ENCODE data around the gene SAMD1.

Gene SAMD1

GRCh38 chr19:14127929-14128509, 37.5 kb upstream of the SAMD1 start:
- no peak for TF ChIP-seq CTCF (IDR thresholded peaks at IDR 0.05; ENCODE audit: extremely low read depth, missing control alignments)
- no peak for DNase-seq (ENCODE audit: low spot score)

GRCh38 chr19:14127176-14127575, 36.6 kb upstream of the SAMD1 start:
- no peak for TF ChIP-seq CTCF (IDR thresholded peaks at IDR 0.05; ENCODE audit: extremely low read depth, missing control alignments)
- no peak for DNase-seq (ENCODE audit: low spot score)

- no peak for TF ChIP-seq CTCF (IDR thresholded peaks at IDR 0.05; ENCODE audit: extremely low read depth, missing control alignments)
- no peak for DNase-seq (ENCODE audit: low spot score)
Measured at GRCh38 chr19:14122924-14123323, 32.4 kb upstream of the SAMD1 start.

- no peak for TF ChIP-seq CTCF (IDR thresholded peaks at IDR 0.05; ENCODE audit: extremely low read depth, missing control alignments)
- no peak for DNase-seq (ENCODE audit: low spot score)
Measured at GRCh38 chr19:14120497-14120780, 29.9 kb upstream of the SAMD1 start.

GRCh38 chr19:14119644-14120496, 29.3 kb upstream of the SAMD1 start:
- no peak for TF ChIP-seq CTCF (IDR thresholded peaks at IDR 0.05; ENCODE audit: extremely low read depth, missing control alignments)
- DNase-seq (ENCODE audit: low spot score), result no peak

- TF ChIP-seq CTCF (IDR thresholded peaks at IDR 0.05; ENCODE audit: extremely low read depth, missing control alignments), result no peak
- DNase-seq (ENCODE audit: low spot score), result no peak
Measured at GRCh38 chr19:14119146-14119545, 28.6 kb upstream of the SAMD1 start.

- no peak for TF ChIP-seq CTCF (IDR thresholded peaks at IDR 0.05; ENCODE audit: extremely low read depth, missing control alignments)
- no peak for DNase-seq (ENCODE audit: low spot score)
Measured at GRCh38 chr19:14118165-14119051, 27.9 kb upstream of the SAMD1 start.

Measured in GM20000 (cell line).